C4-2B (cell line): Measurements from ENCODE around the gene FBRSL1.

Experiments
- CTCF ChIP-seq: fragments of 450-650 bp; conservative IDR thresholded peaks from 2 replicates; pipeline ENCODE4 v1.5.1; 2017; ENCODE audit warnings: mild to moderate bottlenecking
- ZFX ChIP-seq: fragments of 450-650 bp; IDR thresholded peaks from 2 replicates; pipeline ENCODE4 v1.6.1; 2017

- TF ChIP-seq CTCF: no peak
- TF ChIP-seq ZFX: no peak
Observed at GRCh38 chr12:132494294-132495164, 4.6 kb downstream of the FBRSL1 start.
